HTERT RPE-1 (cell line): ENCODE measurements around the gene HIGD2A.

Source experiments
- in situ Hi-C: fragments of 300-500 bp; cut with MboI; formaldehyde crosslinking; loops from 4 replicates; pipeline ENCODE4 v1.14.3; 2020; ENCODE audit warnings: low sequenced_read_pairs

HIGD2A gene

GRCh38 chr5:176415240-176415951, 26.8 kb downstream of the HIGD2A start:
- in situ Hi-C loops, result no loop called here

- in situ Hi-C loops, result no loop called here
These were observed 27.7 kb downstream of the HIGD2A start, which contains the start of gene CLTB for GRCh38 chr5:176415952-176416924. Gene CLTB, minus strand, starts transcription at chr5:176416539. Its CDS starts 176 bp downstream, at chr5:176416363.

- in situ Hi-C loops, result no loop called here
These were observed 28.4 kb downstream of the HIGD2A start for GRCh38 chr5:176416965-176417364.

GRCh38 chr5:176418251-176418650, 29.7 kb downstream of the HIGD2A start:
- in situ Hi-C loops, result no loop called here

GRCh38 chr5:176420086-176420485, 31.5 kb downstream of the HIGD2A start:
- in situ Hi-C loops, result no loop called here

- in situ Hi-C loops, result no loop called here
These were observed 32.5 kb downstream of the HIGD2A start for GRCh38 chr5:176420972-176421544.

GRCh38 chr5:176424181-176424580, 35.6 kb downstream of the HIGD2A start:
- in situ Hi-C loops, result no loop called here

- in situ Hi-C loops, result no loop called here
These were observed 36.6 kb downstream of the HIGD2A start for GRCh38 chr5:176425138-176425537.

GRCh38 chr5:176425791-176426190, 37.2 kb downstream of the HIGD2A start:
- in situ Hi-C loops, result no loop called here

GRCh38 chr5:176426876-176427275, 38.3 kb downstream of the HIGD2A start:
- in situ Hi-C loops, result no loop called here

GRCh38 chr5:176427971-176428370, 39.4 kb downstream of the HIGD2A start:
- in situ Hi-C loops, result no loop called here

- in situ Hi-C loops, result no loop called here
These were observed 41.4 kb downstream of the HIGD2A start for GRCh38 chr5:176429972-176430371.

- in situ Hi-C loops, result no loop called here
These were observed 44.2 kb downstream of the HIGD2A start for GRCh38 chr5:176432707-176433106.

- in situ Hi-C loops, result no loop called here
These were observed 48.1 kb downstream of the HIGD2A start for GRCh38 chr5:176436656-176437055.

- in situ Hi-C loops, result no loop called here
These were observed 50.6 kb downstream of the HIGD2A start for GRCh38 chr5:176438959-176439757.
